ENCODE measurements around the gene PCDHGB1. TPM values are rescaled to one million over a fixed set of nuclear protein-coding genes. Genes with fewer than 3 reads are reported as not detected.

Gene PCDHGB1
- total RNA-seq, 1 donor from 2014 or later = 0.39 TPM

DNA sequence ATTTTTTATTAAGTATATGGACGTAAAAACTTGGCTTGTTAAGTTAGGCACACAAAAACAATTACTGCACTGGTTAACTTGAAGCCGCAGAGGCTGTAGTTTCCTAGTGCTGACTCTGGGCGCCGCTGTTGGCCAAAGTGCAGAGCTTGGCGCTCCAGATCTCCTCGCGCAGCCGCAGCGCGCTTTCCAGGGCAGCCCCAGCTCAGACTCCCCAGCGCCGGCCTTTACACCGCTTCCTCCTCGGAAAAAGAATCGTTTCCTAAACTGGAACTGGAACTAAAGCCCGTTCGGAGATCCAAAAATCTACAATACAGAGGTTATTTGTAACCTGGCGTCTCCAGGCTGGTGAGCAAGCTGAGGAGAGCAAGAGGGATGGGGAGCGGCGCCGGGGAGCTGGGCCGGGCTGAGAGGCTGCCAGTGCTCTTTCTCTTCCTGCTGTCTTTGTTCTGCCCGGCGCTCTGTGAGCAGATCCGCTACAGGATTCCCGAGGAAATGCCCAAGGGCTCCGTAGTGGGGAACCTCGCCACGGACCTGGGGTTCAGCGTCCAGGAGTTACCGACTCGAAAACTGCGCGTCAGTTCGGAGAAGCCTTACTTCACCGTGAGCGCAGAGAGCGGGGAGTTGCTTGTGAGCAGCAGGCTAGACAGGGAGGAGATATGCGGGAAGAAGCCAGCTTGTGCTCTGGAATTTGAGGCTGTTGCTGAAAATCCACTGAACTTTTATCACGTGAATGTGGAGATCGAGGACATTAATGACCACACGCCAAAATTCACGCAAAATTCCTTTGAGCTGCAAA, 48.1 kb downstream of the PCDHGB1 start, which contains the start of gene PCDHGB5:
PCDHGB5 (plus strand) TSS at position 192 of the 796 bp plus-strand sequence; CDS start at position 373, 181 bp downstream.

Other genes starting within 250 kb of the PCDHGB1 start
- gene PCDHB3, start 249.6 kb upstream of the PCDHGB1 start, total RNA-seq = 0.13 and 0.16 TPM in 2 replicates
- under 0.01 TPM in 1 of 2 replicates, not detected in the other for gene PCDHB4, start 228.3 kb upstream of the PCDHGB1 start, total RNA-seq
- 0.39 and 1.3 TPM in 2 replicates for gene PCDHB5, start 214.9 kb upstream of the PCDHGB1 start, total RNA-seq
- 0.64 TPM in 1 of 2 replicates, not detected in the other for gene PCDHB6, start 200.0 kb upstream of the PCDHGB1 start, total RNA-seq
- under 0.01 and 1.9 TPM in 2 replicates for gene PCDHB7, start 177.5 kb upstream of the PCDHGB1 start, total RNA-seq
- not detected in 2 replicates for gene PCDHB8, start 172.3 kb upstream of the PCDHGB1 start, total RNA-seq
- 0.08 and 0.13 TPM in 2 replicates for gene PCDHB16, start 167.7 kb upstream of the PCDHGB1 start, total RNA-seq
- gene PCDHB9, start 162.9 kb upstream of the PCDHGB1 start, total RNA-seq = 0.08 TPM in 1 of 2 replicates, not detected in the other
- gene PCDHB10, start 157.7 kb upstream of the PCDHGB1 start, total RNA-seq = 0.13 and 0.24 TPM in 2 replicates
- gene PCDHB11, start 150.5 kb upstream of the PCDHGB1 start, total RNA-seq = 0.13 and 1.7 TPM in 2 replicates
- gene PCDHB12, start 141.4 kb upstream of the PCDHGB1 start, total RNA-seq = 0.08 TPM in 1 of 2 replicates, not detected in the other
- gene PCDHB13, start 136.2 kb upstream of the PCDHGB1 start, total RNA-seq = 0.26 and 1.0 TPM in 2 replicates
- 1.4 TPM in 1 of 2 replicates, not detected in the other for gene PCDHB14, start 126.8 kb upstream of the PCDHGB1 start, total RNA-seq
- under 0.01 and 0.48 TPM in 2 replicates for gene PCDHB15, start 104.7 kb upstream of the PCDHGB1 start, total RNA-seq
- gene SLC25A2, start 46.0 kb upstream of the PCDHGB1 start, total RNA-seq = not detected in 2 replicates
- gene TAF7, start 29.3 kb upstream of the PCDHGB1 start, total RNA-seq = 45.3 and 69.6 TPM in 2 replicates
- gene PCDHGA1, start 19.6 kb upstream of the PCDHGB1 start, total RNA-seq = 0.13 and 0.64 TPM in 2 replicates
- gene PCDHGA2, start 11.3 kb upstream of the PCDHGB1 start, total RNA-seq = 0.39 and 3.8 TPM in 2 replicates
- gene PCDHGA3, start 6.3 kb upstream of the PCDHGB1 start, total RNA-seq = 0.65 and 0.72 TPM in 2 replicates
- gene PCDHGA4, start 4.9 kb downstream of the PCDHGB1 start, total RNA-seq = 0.78 and 6.0 TPM in 2 replicates
- 0.39 and 3.0 TPM in 2 replicates for gene PCDHGB2, start 9.9 kb downstream of the PCDHGB1 start, total RNA-seq
- gene PCDHGA5, start 14.1 kb downstream of the PCDHGB1 start, total RNA-seq = 0.13 and 1.3 TPM in 2 replicates
- gene PCDHGB3, start 20.1 kb downstream of the PCDHGB1 start, total RNA-seq = 0.39 and 6.1 TPM in 2 replicates
- gene PCDHGA6, start 23.8 kb downstream of the PCDHGB1 start, total RNA-seq = 1.0 and 3.0 TPM in 2 replicates
- gene PCDHGA7, start 32.6 kb downstream of the PCDHGB1 start, total RNA-seq = 0.65 and 4.0 TPM in 2 replicates
- gene PCDHGB4, start 37.6 kb downstream of the PCDHGB1 start, total RNA-seq = 3.7 and 9.3 TPM in 2 replicates
- 0.65 and 1.2 TPM in 2 replicates for gene PCDHGA8, start 42.5 kb downstream of the PCDHGB1 start, total RNA-seq
- 7.6 and 13.0 TPM in 2 replicates for gene PCDHGB5, start 47.8 kb downstream of the PCDHGB1 start, total RNA-seq
- 1.4 and 7.8 TPM in 2 replicates for gene PCDHGA9, start 52.7 kb downstream of the PCDHGB1 start, total RNA-seq
- gene PCDHGB6, start 57.9 kb downstream of the PCDHGB1 start, total RNA-seq = 1.2 and 5.7 TPM in 2 replicates
- gene PCDHGA10, start 62.9 kb downstream of the PCDHGB1 start, total RNA-seq = 3.4 and 11.8 TPM in 2 replicates
- gene PCDHGB7, start 67.6 kb downstream of the PCDHGB1 start, total RNA-seq = 7.2 and 23.6 TPM in 2 replicates
- gene PCDHGA11, start 71.0 kb downstream of the PCDHGB1 start, total RNA-seq = 5.9 and 13.7 TPM in 2 replicates
- 10.2 and 17.4 TPM in 2 replicates for gene PCDHGA12, start 80.4 kb downstream of the PCDHGB1 start, total RNA-seq
- 51.5 and 161 TPM in 2 replicates for gene PCDHGC3, start 125.9 kb downstream of the PCDHGB1 start, total RNA-seq
- 0.13 and 3.1 TPM in 2 replicates for gene PCDHGC4, start 134.9 kb downstream of the PCDHGB1 start, total RNA-seq
- gene PCDHGC5, start 139.0 kb downstream of the PCDHGB1 start, total RNA-seq = 0.78 and 1.1 TPM in 2 replicates

All from epithelial cell of alveolus of lung (primary cell).